Measurements from ENCODE around the gene RMDN2. TPM values are rescaled to one million over a fixed set of nuclear protein-coding genes. Genes with fewer than 3 reads are reported as not detected.
A peak's percentile ranks its signal among the peaks of the same experiment; 100 is the strongest.
"Not testable (repeated sequence)": the region's sequence is repeated elsewhere in the genome, so short reads cannot be mapped to it uniquely, and the experiment has no call there.

The RMDN2 gene
- polyA plus RNA-seq, 4 donors, result 5.1 to 26.0 (median 8.4) TPM

DNA sequence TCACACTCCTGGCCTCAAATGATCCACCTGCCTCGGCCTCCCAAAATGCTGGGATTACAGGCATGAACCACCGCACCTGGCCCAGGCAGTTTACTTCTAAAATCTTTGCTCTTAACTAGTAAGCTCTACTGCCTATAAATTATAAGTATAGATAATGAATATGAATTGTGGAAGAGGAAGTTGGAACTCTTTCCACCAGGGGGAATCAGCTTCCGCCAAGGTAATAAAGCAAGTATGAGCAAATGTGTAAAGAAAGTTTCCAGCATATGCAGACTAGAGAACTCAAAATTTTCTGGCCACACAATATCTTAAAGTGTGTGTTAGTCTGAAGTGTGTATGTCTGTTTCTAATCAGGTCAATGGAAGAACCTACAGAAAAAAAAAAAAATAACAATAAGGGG, 68.1 kb downstream of the RMDN2 start:
- Histone ChIP-seq H3K9me3 (ENCODE audit: control insufficient read depth in 2 of 2, insufficient read depth in 1 of 2, low read depth in 1 of 2, low read length in 1 of 2) (no peaks in the 10 kb centered on the region), H3K27ac (ENCODE audit: low read depth in 1 of 3, low read length in 2 of 3) (peak overlapping the region in 2 of 3 donors; percentile 24 to 62), H3K4me3 (ENCODE audit: low read depth in 1 of 3, low read length in 3 of 3) (no peak overlapping the region), H3K36me3 (ENCODE audit: control insufficient read depth in 3 of 3, insufficient read depth in 2 of 3, low read depth in 1 of 3, low read length in 3 of 3) (peaks cover 0 to 4% (median 1%) of the 10 kb centered on the region in 3 donors), H3K4me1 (ENCODE audit: control insufficient read depth in 3 of 3, insufficient read depth in 2 of 3, low read depth in 1 of 3, low read length in 2 of 3) (peaks cover 0 to 3% (median 0%) of the 10 kb centered on the region in 3 donors), H3K27me3 (ENCODE audit: control insufficient read depth in 3 of 3, insufficient read depth in 3 of 3, low read length in 3 of 3) (no peaks in the 10 kb centered on the region)
- DNase-seq (peak; percentile 5 to 40), FAIRE-seq (no peak)
- 66 to 80% (median 71%) methylated on average over 3 of the region's 3 CpGs for WGBS, 3 donors

DNA sequence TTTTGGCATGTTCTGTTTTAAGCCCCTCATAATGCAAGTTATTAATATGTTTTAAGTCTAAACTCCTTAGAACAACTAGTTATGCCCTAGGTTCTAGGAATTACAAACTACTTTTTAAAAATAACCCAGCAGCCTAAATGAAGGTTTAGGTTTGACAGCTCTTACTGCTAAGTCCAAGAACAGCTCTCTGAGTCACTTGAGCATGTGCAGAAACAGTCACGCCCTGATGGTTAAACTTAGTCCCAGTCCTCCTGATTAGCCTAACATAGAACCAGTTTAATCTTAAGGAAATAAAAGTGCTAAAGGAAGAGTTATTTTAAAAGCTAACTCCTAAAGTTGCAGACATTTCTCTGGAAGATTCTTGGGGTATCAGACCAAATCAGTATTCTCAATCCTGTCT, 72.5 kb downstream of the RMDN2 start:
- Histone ChIP-seq H3K27ac (ENCODE audit: low read depth in 1 of 3, low read length in 2 of 3) (no peak overlapping the region), H3K4me3 (ENCODE audit: low read depth in 1 of 3, low read length in 3 of 3) (no peak overlapping the region), H3K27me3 (ENCODE audit: control insufficient read depth in 3 of 3, insufficient read depth in 3 of 3, low read length in 3 of 3) (no peaks in the 10 kb centered on the region), H3K9me3 (ENCODE audit: control insufficient read depth in 2 of 2, insufficient read depth in 1 of 2, low read depth in 1 of 2, low read length in 1 of 2) (peaks cover 0 to 5% of the 10 kb centered on the region in 2 donors), H3K36me3 (ENCODE audit: control insufficient read depth in 3 of 3, insufficient read depth in 2 of 3, low read depth in 1 of 3, low read length in 3 of 3) (peaks cover 4 to 12% (median 10%) of the 10 kb centered on the region in 3 donors), H3K4me1 (ENCODE audit: control insufficient read depth in 3 of 3, insufficient read depth in 2 of 3, low read depth in 1 of 3, low read length in 2 of 3) (peaks cover 0 to 3% (median 0%) of the 10 kb centered on the region in 3 donors)
- DNase-seq, result peak in 1 of 2 donors; percentile 3
- FAIRE-seq, result no peak
- 85 to 96% (median 93%) methylated on average over 1 of the region's 1 CpG for WGBS, 3 donors

DNA sequence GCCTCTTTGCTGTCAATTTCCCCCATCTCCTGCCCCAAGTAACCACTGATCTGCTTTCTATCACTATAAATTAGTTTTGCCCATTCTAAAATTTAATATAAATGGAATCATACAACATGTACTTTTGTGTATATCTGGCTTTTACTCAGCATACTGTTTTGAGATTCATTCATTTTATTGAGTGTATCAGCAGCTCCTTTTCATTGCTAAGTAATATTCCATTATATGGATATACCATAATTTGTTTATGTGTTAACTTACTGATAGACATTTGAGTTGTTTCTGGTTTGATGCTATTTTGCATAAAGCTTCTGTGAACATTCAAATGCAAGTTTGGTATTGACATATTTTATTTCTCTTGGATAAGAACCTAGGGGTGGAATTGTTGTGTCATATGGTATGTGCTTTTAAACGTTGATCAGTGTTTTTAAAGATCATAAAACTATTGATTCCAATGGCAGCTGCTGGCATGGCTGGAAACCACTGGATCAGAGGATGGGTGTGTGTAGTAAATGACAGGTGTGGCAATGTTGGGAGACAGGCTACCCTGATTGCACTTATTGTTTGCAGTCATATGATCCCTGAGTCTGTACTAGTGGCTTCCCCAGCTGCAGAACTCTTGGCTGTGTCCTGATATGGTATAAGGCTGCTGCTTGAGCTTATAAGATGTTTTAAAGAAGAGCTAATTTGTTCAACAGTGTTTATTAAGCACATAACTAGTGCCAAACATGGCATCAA, 75.6 kb downstream of the RMDN2 start:
- Histone ChIP-seq H3K4me3 (ENCODE audit: low read depth in 1 of 3, low read length in 3 of 3) (no peak overlapping the region), H3K27ac (ENCODE audit: low read depth in 1 of 3, low read length in 2 of 3) (no peak overlapping the region), H3K36me3 (ENCODE audit: control insufficient read depth in 3 of 3, insufficient read depth in 2 of 3, low read depth in 1 of 3, low read length in 3 of 3) (peaks cover 4 to 12% (median 10%) of the 10 kb centered on the region in 3 donors), H3K27me3 (ENCODE audit: control insufficient read depth in 3 of 3, insufficient read depth in 3 of 3, low read length in 3 of 3) (no peaks in the 10 kb centered on the region), H3K4me1 (ENCODE audit: control insufficient read depth in 3 of 3, insufficient read depth in 2 of 3, low read depth in 1 of 3, low read length in 2 of 3) (no peaks in the 10 kb centered on the region), H3K9me3 (ENCODE audit: control insufficient read depth in 2 of 2, insufficient read depth in 1 of 2, low read depth in 1 of 2, low read length in 1 of 2) (peaks cover 0 to 5% of the 10 kb centered on the region in 2 donors)
- DNase-seq (peak in 1 of 2 donors; percentile 5), FAIRE-seq (no peak)
- WGBS, 3 donors, result 17 to 55% (median 34%) methylated on average over 1 of the region's 1 CpG

DNA sequence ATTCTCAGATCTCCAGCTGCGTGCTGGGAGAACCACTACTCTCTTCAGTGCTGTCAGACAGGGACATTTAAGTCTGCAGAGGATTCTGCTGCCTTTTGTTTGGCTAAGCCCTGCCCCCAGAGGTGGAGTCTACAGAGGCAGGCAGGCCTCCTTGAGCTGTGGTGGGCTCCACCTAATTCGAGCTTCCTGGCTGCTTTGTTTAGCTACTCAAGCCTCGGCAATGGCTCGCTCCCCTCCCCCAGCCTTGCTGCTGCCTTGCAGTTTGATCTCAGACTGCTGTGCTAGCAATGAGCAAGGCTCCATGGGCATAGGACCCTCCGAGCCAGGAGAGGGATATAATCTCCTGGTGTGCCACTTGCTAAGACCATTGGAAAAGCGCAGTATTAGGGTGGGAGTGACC, 85.1 kb downstream of the RMDN2 start:
- H3K4me1 ChIP-seq (ENCODE audit: control insufficient read depth in 3 of 3, insufficient read depth in 2 of 3, low read depth in 1 of 3, low read length in 2 of 3); H3K27ac ChIP-seq (ENCODE audit: low read depth in 1 of 3, low read length in 2 of 3); H3K4me3 ChIP-seq (ENCODE audit: low read depth in 1 of 3, low read length in 3 of 3); H3K9me3 ChIP-seq (ENCODE audit: control insufficient read depth in 2 of 2, insufficient read depth in 1 of 2, low read depth in 1 of 2, low read length in 1 of 2); H3K27me3 ChIP-seq (ENCODE audit: control insufficient read depth in 3 of 3, insufficient read depth in 3 of 3, low read length in 3 of 3); DNase-seq; FAIRE-seq: not testable (repeated sequence)
- peaks cover 0 to 12% (median 3%) of the 10 kb centered on the region in 3 donors for H3K36me3 ChIP-seq (ENCODE audit: control insufficient read depth in 3 of 3, insufficient read depth in 2 of 3, low read depth in 1 of 3, low read length in 3 of 3)
- WGBS, 3 donors, result 81 to 96% (median 83%) methylated on average over 6 of the region's 6 CpGs

GRCh38 chr2:38010995-38011394, 85.9 kb downstream of the RMDN2 start:
- Histone ChIP-seq H3K4me3 (ENCODE audit: low read depth in 1 of 3, low read length in 3 of 3) (no peak overlapping the region), H3K27me3 (ENCODE audit: control insufficient read depth in 3 of 3, insufficient read depth in 3 of 3, low read length in 3 of 3) (no peaks in the 10 kb centered on the region), H3K36me3 (ENCODE audit: control insufficient read depth in 3 of 3, insufficient read depth in 2 of 3, low read depth in 1 of 3, low read length in 3 of 3) (peaks cover 0 to 12% (median 3%) of the 10 kb centered on the region in 3 donors), H3K4me1 (ENCODE audit: control insufficient read depth in 3 of 3, insufficient read depth in 2 of 3, low read depth in 1 of 3, low read length in 2 of 3) (no peaks in the 10 kb centered on the region), H3K9me3 (ENCODE audit: control insufficient read depth in 2 of 2, insufficient read depth in 1 of 2, low read depth in 1 of 2, low read length in 1 of 2) (no peaks in the 10 kb centered on the region), H3K27ac (ENCODE audit: low read depth in 1 of 3, low read length in 2 of 3) (no peak overlapping the region)
- DNase-seq (no peak), FAIRE-seq (no peak)
- 89 to 97% (median 91%) methylated on average over 1 of the region's 1 CpG for WGBS, 3 donors

DNA sequence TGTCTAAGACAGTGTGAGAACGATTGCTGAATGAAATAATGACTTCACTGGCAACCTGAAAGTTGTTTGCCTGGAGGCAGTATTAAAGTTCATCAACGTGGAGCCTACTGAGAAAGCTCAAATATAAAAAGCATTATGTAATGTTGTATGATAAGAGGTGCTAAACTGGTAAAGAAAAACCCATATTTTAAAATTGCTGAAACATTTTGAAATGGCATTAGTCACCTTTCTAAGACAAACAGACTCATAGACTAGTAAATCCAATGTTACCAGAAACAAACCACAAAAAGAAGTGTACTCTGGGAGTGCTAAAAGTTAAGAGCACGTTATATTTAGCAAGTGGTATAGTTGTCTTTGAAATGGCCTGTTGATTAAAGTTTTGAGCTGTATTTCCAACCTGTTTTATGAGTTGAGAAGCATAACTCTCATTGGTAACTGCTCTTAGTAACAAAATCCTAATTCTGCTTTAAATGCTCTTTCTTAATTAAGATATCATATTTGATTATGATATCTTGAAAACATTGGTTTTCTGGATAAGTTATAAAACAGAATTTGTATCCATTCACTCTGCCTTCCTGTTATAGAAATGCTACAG, 88.2 kb downstream of the RMDN2 start:
- Histone ChIP-seq H3K9me3 (ENCODE audit: control insufficient read depth in 2 of 2, insufficient read depth in 1 of 2, low read depth in 1 of 2, low read length in 1 of 2) (no peaks in the 10 kb centered on the region), H3K27ac (ENCODE audit: low read depth in 1 of 3, low read length in 2 of 3) (no peak overlapping the region), H3K27me3 (ENCODE audit: control insufficient read depth in 3 of 3, insufficient read depth in 3 of 3, low read length in 3 of 3) (no peaks in the 10 kb centered on the region), H3K36me3 (ENCODE audit: control insufficient read depth in 3 of 3, insufficient read depth in 2 of 3, low read depth in 1 of 3, low read length in 3 of 3) (peaks cover 0 to 17% (median 3%) of the 10 kb centered on the region in 3 donors), H3K4me3 (ENCODE audit: low read depth in 1 of 3, low read length in 3 of 3) (no peak overlapping the region), H3K4me1 (ENCODE audit: control insufficient read depth in 3 of 3, insufficient read depth in 2 of 3, low read depth in 1 of 3, low read length in 2 of 3) (no peaks in the 10 kb centered on the region)
- 61 to 69% (median 66%) methylated on average over 3 of the region's 3 CpGs for WGBS, 3 donors
- DNase-seq (no peak), FAIRE-seq (no peak)

DNA sequence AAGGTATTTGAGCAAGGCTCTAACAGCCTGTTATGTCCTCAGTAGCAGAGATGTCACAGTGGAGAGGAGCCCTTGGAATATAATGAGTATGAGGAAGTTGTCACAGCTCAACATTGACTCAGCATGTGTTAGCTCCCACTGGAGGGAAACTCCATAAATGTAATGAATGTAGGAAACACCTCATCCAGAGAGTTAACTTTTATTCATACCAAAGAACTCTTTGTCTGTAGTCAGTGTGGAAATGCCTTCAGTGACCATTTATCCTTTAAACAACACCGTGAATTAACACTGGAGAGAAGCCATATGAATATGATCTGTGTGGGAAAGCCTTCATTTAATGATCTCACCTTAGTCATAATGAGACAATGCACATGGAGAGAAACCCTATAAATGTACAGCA, 91.1 kb downstream of the RMDN2 start:
- Histone ChIP-seq H3K9me3 (ENCODE audit: control insufficient read depth in 2 of 2, insufficient read depth in 1 of 2, low read depth in 1 of 2, low read length in 1 of 2) (no peaks in the 10 kb centered on the region), H3K27me3 (ENCODE audit: control insufficient read depth in 3 of 3, insufficient read depth in 3 of 3, low read length in 3 of 3) (no peaks in the 10 kb centered on the region), H3K4me1 (ENCODE audit: control insufficient read depth in 3 of 3, insufficient read depth in 2 of 3, low read depth in 1 of 3, low read length in 2 of 3) (no peaks in the 10 kb centered on the region), H3K27ac (ENCODE audit: low read depth in 1 of 3, low read length in 2 of 3) (no peak overlapping the region), H3K4me3 (ENCODE audit: low read depth in 1 of 3, low read length in 3 of 3) (no peak overlapping the region), H3K36me3 (ENCODE audit: control insufficient read depth in 3 of 3, insufficient read depth in 2 of 3, low read depth in 1 of 3, low read length in 3 of 3) (peaks cover 0 to 10% (median 0%) of the 10 kb centered on the region in 3 donors)
- no peak for DNase-seq
- WGBS, 3 donors, result 74 to 91% (median 88%) methylated on average over 1 of the region's 1 CpG
- no peak for FAIRE-seq

DNA sequence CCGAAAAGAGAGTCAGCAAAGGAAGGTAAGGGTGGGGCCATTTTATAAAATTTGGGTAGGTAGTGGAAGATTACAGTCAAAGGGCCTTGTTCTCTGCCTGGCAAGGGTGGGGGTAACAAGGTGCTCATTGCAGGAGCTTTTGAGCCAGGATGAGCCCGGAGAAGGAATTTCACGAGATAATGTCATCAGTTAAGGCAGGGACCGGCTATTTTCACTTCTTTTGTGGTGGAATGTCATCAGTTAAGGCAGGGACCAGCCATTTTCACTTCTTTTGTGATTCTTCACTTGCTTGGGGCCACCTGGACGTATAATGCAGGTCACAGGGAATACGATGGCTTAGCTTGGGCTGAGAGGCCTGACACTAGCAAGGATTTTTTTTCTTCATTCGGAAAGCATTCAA, 92.7 kb downstream of the RMDN2 start:
- no peaks in the 10 kb centered on the region for H3K9me3 ChIP-seq (ENCODE audit: control insufficient read depth in 2 of 2, insufficient read depth in 1 of 2, low read depth in 1 of 2, low read length in 1 of 2)
- H3K36me3 ChIP-seq (ENCODE audit: control insufficient read depth in 3 of 3, insufficient read depth in 2 of 3, low read depth in 1 of 3, low read length in 3 of 3), result peaks cover 0 to 4% (median 0%) of the 10 kb centered on the region in 3 donors
- FAIRE-seq (no peak), DNase-seq (no peak)
- no peak overlapping the region for H3K4me3 ChIP-seq (ENCODE audit: low read depth in 1 of 3, low read length in 3 of 3)
- no peak overlapping the region for H3K27ac ChIP-seq (ENCODE audit: low read depth in 1 of 3, low read length in 2 of 3)
- 76 to 97% (median 93%) methylated on average over 7 of the region's 7 CpGs for WGBS, 3 donors
- no peaks in the 10 kb centered on the region for H3K27me3 ChIP-seq (ENCODE audit: control insufficient read depth in 3 of 3, insufficient read depth in 3 of 3, low read length in 3 of 3)
- H3K4me1 ChIP-seq (ENCODE audit: control insufficient read depth in 3 of 3, insufficient read depth in 2 of 3, low read depth in 1 of 3, low read length in 2 of 3), result no peaks in the 10 kb centered on the region

Measured in small intestine (tissue), 7 donors.